DMS53 treated with DMSO at 0.1 percent for 48 hours (cell line): ENCODE results near the gene GABRG2.
"Not testable (repeated sequence)": the region's sequence is repeated elsewhere in the genome, so short reads cannot be mapped to it uniquely, and the experiment has no call there.

ENCODE experiments used
- DNase-seq: peaks from one replicate; lab custom pipeline; 2025; ENCODE audit not compliant: unreplicated experiment; lab: John Stamatoyannopoulos, UW

Gene GABRG2

GRCh38 chr5:162067655-162068411 is at the start of gene GABRG2:
Gene GABRG2, plus strand, starts transcription at chr5:162067773. Its CDS starts 227 bp downstream, at chr5:162068000.
- no peak for DNase-seq

DNA sequence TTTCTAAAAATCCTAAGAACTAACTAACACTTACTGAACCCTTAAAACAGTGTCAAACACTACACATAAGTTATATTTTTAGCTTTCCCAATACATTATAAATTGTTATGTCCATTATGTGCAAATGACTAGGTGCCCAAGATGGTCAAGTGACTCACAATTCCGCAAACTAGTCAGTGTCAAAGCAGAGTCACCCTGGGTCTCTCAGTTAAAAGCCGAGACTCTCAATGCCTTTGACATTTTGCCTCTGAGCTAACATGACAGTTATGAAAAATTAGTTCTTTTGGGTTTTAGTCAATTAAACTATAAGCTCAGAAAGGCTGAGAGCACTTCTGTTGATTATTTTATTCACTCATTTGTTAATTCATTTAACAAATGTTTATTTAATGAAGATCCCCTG is 42.3 kb upstream of the GABRG2 start:
- no peak for DNase-seq

DNA sequence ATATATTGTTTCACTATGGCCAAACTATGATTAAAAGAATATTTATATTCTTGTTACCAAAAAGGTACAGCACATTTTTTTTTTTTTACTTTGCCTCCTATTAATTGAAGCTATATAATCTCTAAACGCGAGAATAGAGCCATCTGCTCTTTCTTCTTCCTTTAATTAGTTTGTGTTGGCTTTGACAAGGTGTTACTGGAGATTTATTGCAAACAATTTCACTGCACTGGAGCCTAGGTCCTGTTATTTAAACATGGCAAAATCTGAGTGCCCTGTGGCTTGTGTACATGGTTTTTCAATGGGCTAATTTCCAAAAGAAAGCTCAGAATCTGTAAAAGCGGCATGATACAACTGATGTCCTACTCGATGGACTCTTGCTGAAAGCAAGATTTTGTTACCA is 40.8 kb upstream of the GABRG2 start:
- DNase-seq, result no peak

GRCh38 chr5:162037431-162037830 is 30.1 kb upstream of the GABRG2 start:
- DNase-seq, result no peak

GRCh38 chr5:162047279-162047678 is 20.3 kb upstream of the GABRG2 start:
- no peak for DNase-seq

DNA sequence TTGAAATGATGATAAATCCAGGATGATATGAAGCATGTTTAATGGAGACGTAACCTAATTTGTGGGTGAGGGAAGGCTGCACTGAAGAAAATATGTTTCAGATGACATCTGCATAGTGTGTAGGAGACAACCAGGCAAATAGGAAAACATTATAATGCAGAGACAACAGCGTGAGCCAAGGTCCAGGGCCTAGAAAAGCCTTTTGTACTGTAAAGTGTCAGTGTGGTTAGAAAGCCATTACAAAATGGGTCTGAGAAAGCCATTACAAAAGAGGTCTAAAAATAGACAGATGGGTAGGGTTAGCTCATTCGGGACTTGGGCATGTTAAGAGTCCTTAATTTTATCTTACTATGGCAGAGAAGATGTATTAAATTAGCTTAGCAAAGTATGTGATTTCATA is 14.9 kb upstream of the GABRG2 start:
- DNase-seq, result no peak

DNA sequence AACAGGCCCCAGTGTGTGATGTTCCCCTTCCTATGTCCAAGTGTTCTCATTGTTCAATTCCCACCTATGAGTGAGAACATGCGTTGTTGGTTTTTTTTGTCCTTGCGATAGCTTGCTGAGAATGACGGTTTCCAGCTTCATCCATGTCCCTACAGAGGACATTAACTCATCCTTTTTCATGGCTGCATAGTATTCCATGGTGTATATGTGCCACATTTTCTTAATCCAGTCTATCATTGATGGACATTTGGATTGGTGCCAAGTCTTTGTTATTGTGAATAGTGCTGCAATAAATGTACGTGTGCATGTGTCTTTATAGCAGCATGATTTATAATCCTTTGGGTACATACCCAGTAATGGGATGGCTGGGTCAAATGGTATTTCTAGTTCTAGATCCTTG is 12.5 kb upstream of the GABRG2 start:
- DNase-seq, result not testable (repeated sequence)

GRCh38 chr5:162067162-162067561 is 411 bp upstream of the GABRG2 start:
- no peak for DNase-seq

DNA sequence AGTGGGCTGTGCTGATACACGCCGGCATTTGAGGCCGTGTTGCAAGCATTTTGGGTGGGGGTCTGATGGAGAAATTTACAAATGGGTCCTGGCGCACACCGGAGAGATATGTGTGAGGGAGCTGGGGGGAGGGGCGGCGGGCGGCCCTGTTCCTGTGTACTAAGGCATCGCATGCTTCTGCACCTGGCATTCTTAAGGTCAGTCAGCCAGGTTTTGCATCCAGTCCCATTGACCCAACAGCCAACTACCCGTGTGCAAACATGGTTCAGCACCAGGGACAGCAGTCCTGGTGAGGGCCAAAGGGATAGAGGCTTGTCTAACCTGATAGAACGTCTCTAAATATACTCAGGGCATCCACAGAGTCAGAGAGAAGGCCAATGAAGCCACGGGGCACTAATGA is 839 bp downstream of the GABRG2 start:
- DNase-seq, result no peak

- no peak for DNase-seq
Measured at GRCh38 chr5:162068936-162069335, 1.4 kb downstream of the GABRG2 start.

DNA sequence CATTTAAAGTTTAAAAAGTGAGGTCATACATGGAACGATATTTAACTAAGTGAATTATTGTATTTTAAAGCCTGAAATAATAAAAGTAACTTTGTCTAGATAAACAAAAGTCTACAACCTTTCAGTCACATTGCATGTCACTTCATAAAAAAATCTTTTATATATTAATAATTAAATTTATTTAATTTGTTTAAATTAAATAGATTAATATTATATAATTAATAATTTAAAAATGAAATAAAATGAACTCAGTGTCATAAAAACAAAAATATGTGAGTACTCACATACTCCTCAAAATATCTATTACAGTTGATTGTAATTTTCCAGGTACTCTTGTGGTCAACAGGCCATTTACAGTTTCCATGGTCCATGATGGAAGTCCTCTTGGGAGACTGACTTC is 11.2 kb downstream of the GABRG2 start:
- no peak for DNase-seq

GRCh38 chr5:162091336-162091735 is 23.8 kb downstream of the GABRG2 start:
- no peak for DNase-seq

DNA sequence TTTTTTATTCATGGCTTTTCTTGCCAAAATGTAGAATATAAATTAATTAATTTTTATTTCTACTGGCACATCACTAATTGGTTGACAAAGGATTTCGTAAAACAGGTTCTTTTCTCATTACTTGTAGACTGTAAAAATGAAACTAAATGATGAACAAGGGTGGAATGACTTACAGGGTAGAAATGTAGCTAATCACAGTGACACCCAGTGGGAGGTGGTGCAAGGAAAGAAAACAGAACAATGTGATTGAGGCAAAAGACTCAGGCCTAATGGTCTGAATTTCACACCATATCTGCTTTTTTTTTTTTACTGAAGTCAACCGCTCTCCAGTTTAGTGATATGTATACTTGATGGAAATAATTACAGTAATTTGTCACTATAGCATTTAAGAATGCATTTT is 28.9 kb downstream of the GABRG2 start:
- DNase-seq, result peak; percentile 18

DNA sequence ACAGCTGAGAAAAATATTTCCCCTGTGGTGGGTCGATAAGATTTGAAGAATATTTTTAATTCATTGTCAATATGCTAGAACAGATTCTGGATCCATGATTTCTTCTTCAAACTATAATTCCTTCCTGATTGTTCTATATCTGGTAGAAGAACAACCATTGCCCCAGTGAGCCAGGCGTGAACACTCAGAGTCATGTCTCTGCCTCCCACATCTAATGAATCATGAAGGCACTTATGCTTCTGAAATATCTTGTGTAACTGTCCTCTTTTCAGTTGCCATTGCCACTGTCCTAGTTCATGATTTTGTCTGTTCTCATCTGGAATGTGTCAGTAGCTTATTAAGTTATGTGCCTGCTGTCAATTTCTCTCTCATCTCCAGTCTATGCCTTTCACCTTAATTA is 40.0 kb downstream of the GABRG2 start:
- DNase-seq, result no peak

GRCh38 chr5:162119801-162120200 is 52.2 kb downstream of the GABRG2 start:
- DNase-seq, result no peak

DNA sequence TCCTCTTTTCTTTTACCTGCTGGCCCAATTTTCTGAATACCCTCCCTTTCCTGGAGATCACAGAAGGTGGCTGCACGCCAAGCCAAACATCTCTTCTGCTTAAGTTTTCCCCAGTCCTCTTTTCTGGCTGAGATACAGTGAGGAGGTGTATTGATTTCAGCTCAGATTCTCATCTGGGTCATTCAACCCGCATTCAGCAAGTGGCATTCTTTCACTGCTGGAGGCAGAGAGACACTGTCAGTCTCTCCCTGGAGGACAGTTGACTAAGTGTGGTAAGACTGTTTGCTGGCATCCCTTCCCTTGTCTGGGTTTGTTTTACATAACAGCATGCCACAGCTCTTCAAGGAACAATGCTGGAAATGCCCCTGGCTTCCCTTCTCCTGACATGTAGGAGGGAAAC is 60.5 kb downstream of the GABRG2 start:
- DNase-seq, result no peak

GRCh38 chr5:162132348-162132747 is 64.8 kb downstream of the GABRG2 start:
- no peak for DNase-seq

GRCh38 chr5:162139190-162139589 is 71.6 kb downstream of the GABRG2 start:
- DNase-seq, result no peak

DNA sequence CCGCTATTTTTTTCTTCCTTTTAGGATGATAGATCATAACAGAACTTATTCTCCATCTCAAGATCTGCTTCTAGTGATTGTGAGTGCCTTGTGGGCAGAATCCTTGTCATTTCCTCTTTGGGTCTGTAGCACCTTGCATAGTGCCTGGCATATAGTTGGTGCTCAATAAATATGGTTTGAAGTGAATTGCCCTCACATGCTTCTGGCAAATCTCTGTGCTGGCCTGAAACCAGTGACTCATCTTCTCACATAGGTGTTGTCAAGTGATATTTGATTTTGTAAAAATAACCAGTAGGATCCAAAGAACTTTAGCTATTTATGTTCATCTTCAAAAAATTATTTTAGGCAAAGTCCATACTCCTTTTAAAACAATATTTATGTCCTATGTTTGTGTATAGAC is 86.7 kb downstream of the GABRG2 start:
- no peak for DNase-seq

DNA sequence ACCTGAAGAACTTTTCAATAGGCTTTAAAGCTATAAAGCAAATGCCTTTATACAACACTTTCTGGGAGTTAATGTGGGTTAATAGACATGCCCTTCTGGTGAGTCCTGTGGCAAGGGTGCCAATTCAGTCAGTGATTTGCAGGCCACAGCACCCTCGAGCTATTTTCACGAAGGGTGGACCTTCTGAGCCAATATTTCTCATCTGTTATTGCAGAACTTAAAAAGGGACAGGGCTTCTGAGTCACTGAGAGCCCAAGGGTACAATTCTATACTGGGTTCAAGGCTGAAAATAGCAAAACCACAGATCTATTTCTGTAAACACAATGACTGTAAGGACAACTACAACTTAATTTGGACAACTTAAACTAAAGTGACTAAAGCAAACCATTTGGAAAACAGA is 92.8 kb downstream of the GABRG2 start:
- DNase-seq, result no peak

- DNase-seq, result no peak
Measured at GRCh38 chr5:162163663-162164062, 96.1 kb downstream of the GABRG2 start.

GRCh38 chr5:162174358-162174974 is 106.9 kb downstream of the GABRG2 start:
- DNase-seq, result no peak

- no peak for DNase-seq
Measured at GRCh38 chr5:162187371-162187770, 119.8 kb downstream of the GABRG2 start.
